SK-N-SH treated with all-trans-retinoic acid at 6 μM for 48 hours (cell line): ENCODE measurements around the gene C1orf105.

ENCODE experiments used
- ATAC-seq: fragments of 200-7000 bp; cut with Tn5 transposase; 3 replicates; pipeline ENCODE4 v1.9.1; 2020; ENCODE audit warnings: mild to moderate bottlenecking, moderate library complexity
- ARNTL ChIP-seq: fragments of 450-650 bp; formaldehyde crosslinking; IDR thresholded peaks from 2 replicates; pipeline ENCODE4 v1.5.0; 2020; ENCODE audit warnings: low read depth, mild to moderate bottlenecking, moderate library complexity, borderline replicate concordance
- BACH2 ChIP-seq: fragments of 250-450 bp; sonication (Bioruptor Pico); IDR thresholded peaks from 2 replicates; pipeline ENCODE4 v1.9.0; 2021; ENCODE audit warnings: mild to moderate bottlenecking, borderline replicate concordance
- CSDC2 ChIP-seq: fragments of 250-450 bp; sonication (Bioruptor Pico); IDR thresholded peaks from 2 replicates; pipeline ENCODE4 v1.5.0; 2020; ENCODE audit warnings: mild to moderate bottlenecking, moderate library complexity
- CSRNP3 ChIP-seq: fragments of 250-450 bp; sonication (Bioruptor Pico); IDR thresholded peaks from 2 replicates; pipeline ENCODE4 v1.5.1; 2021; ENCODE audit warnings: mild to moderate bottlenecking, moderate library complexity
- ESRRG ChIP-seq: fragments of 250-450 bp; sonication (Bioruptor Pico); IDR thresholded peaks from 2 replicates; pipeline ENCODE4 v1.6.1; 2021; ENCODE audit warnings: mild to moderate bottlenecking
- GLIS3 ChIP-seq: fragments of 250-450 bp; sonication (Bioruptor Pico); IDR thresholded peaks from 2 replicates; pipeline ENCODE4 v1.5.0; 2020; ENCODE audit warnings: mild to moderate bottlenecking, moderate library complexity
- ISL1 ChIP-seq: fragments of 250-450 bp; sonication (Bioruptor Pico); IDR thresholded peaks from 2 replicates; pipeline ENCODE4 v2.1.2; 2022; ENCODE audit warnings: mild to moderate bottlenecking, moderate library complexity
- OSR1 ChIP-seq: fragments of 250-450 bp; sonication (Bioruptor Pico); IDR thresholded peaks from 2 replicates; pipeline ENCODE4 v1.8.0; 2022; ENCODE audit warnings: moderate library complexity, mild to moderate bottlenecking, inconsistent platforms
- PATZ1 ChIP-seq: fragments of 250-450 bp; sonication (Bioruptor Pico); IDR thresholded peaks from 2 replicates; pipeline ENCODE4 v1.8.0; 2020; ENCODE audit warnings: mild to moderate bottlenecking, moderate library complexity, borderline replicate concordance
- POU6F1 ChIP-seq: fragments of 250-450 bp; sonication (Bioruptor Pico); IDR thresholded peaks from 2 replicates; pipeline ENCODE4 v1.8.0; 2021; ENCODE audit warnings: low read depth, mild to moderate bottlenecking, moderate library complexity, borderline replicate concordance
- PPARA ChIP-seq: fragments of 250-450 bp; sonication (Bioruptor Pico); IDR thresholded peaks from 2 replicates; pipeline ENCODE4 v1.5.0; 2020; ENCODE audit warnings: mild to moderate bottlenecking, borderline replicate concordance
- RARB ChIP-seq: fragments of 250-450 bp; sonication (Bioruptor Pico); IDR thresholded peaks from 2 replicates; pipeline ENCODE4 v1.8.0; 2021; ENCODE audit warnings: mild to moderate bottlenecking, moderate library complexity
- SNAI2 ChIP-seq: fragments of 250-450 bp; sonication (Bioruptor Pico); IDR thresholded peaks from 2 replicates; pipeline ENCODE4 v1.5.0; 2020; ENCODE audit warnings: mild to moderate bottlenecking, moderate library complexity
- TCF4 ChIP-seq: fragments of 250-450 bp; sonication (Bioruptor Pico); IDR thresholded peaks from 2 replicates; pipeline ENCODE4 v1.8.0; 2021; ENCODE audit warnings: mild to moderate bottlenecking, moderate library complexity, borderline replicate concordance
- TOX ChIP-seq: fragments of 250-450 bp; sonication (Bioruptor Pico); IDR thresholded peaks from 2 replicates; pipeline ENCODE4 v1.8.0; 2021; ENCODE audit warnings: mild to moderate bottlenecking, moderate library complexity, borderline replicate concordance
- TSHZ2 ChIP-seq: fragments of 250-450 bp; sonication (Bioruptor Pico); IDR thresholded peaks from 2 replicates; pipeline ENCODE4 v1.5.0; 2020; ENCODE audit warnings: mild to moderate bottlenecking, moderate library complexity
- ZC3H10 ChIP-seq: fragments of 250-450 bp; sonication (Bioruptor Pico); IDR thresholded peaks from 2 replicates; pipeline ENCODE4 v1.5.1; 2021; ENCODE audit warnings: mild to moderate bottlenecking, moderate library complexity
- ZFP3 ChIP-seq: fragments of 250-450 bp; sonication (Bioruptor Pico); IDR thresholded peaks from 2 replicates; pipeline ENCODE4 v1.5.0; 2020; ENCODE audit warnings: mild to moderate bottlenecking, moderate library complexity
- ZFP30 ChIP-seq: fragments of 450-650 bp; formaldehyde crosslinking; IDR thresholded peaks from 2 replicates; pipeline ENCODE4 v1.5.0; 2022; ENCODE audit warnings: mild to moderate bottlenecking, moderate library complexity
- ZNF70 ChIP-seq: fragments of 450-650 bp; formaldehyde crosslinking; IDR thresholded peaks from 2 replicates; pipeline ENCODE4 v1.5.0; 2020; ENCODE audit warnings: mild to moderate bottlenecking, moderate library complexity
- ZNF8 ChIP-seq: fragments of 450-650 bp; formaldehyde crosslinking; IDR thresholded peaks from 2 replicates; pipeline ENCODE4 v1.5.0; 2020; ENCODE audit warnings: mild to moderate bottlenecking, moderate library complexity
- TF ChIP-seq, protein P1 (sequence below): fragments of 250-450 bp; sonication (Bioruptor Pico); IDR thresholded peaks from 2 replicates; pipeline ENCODE4 v1.5.1; 2020; ENCODE audit warnings: low read depth, mild to moderate bottlenecking, moderate library complexity

C1orf105 gene

GRCh38 chr1:172449585-172450523 is 29.4 kb downstream of the C1orf105 start:
- ATAC-seq = peak; percentile 99
- TF ChIP-seq SNAI2 (CRISPR knock-in tag) (no peak), GLIS3 (no peak), ESRRG (CRISPR knock-in tag) (no peak), ZNF8 (CRISPR knock-in tag) (no peak), TCF4 (no peak), OSR1 (CRISPR knock-in tag) (no peak), ZFP30 (no peak), CSDC2 (CRISPR knock-in tag) (no peak), ARNTL (CRISPR knock-in tag) (no peak), ISL1 (CRISPR knock-in tag) (no peak), RARB (CRISPR knock-in tag) (no peak), ZNF70 (CRISPR knock-in tag) (no peak), TSHZ2 (CRISPR knock-in tag) (no peak), PPARA (CRISPR knock-in tag) (no peak), POU6F1 (CRISPR knock-in tag) (no peak), BACH2 (CRISPR knock-in tag) (no peak), PATZ1 (no peak), ZFP3 (CRISPR knock-in tag) (no peak), TOX (CRISPR knock-in tag) (no peak)
- TF ChIP-seq, protein P1, sequence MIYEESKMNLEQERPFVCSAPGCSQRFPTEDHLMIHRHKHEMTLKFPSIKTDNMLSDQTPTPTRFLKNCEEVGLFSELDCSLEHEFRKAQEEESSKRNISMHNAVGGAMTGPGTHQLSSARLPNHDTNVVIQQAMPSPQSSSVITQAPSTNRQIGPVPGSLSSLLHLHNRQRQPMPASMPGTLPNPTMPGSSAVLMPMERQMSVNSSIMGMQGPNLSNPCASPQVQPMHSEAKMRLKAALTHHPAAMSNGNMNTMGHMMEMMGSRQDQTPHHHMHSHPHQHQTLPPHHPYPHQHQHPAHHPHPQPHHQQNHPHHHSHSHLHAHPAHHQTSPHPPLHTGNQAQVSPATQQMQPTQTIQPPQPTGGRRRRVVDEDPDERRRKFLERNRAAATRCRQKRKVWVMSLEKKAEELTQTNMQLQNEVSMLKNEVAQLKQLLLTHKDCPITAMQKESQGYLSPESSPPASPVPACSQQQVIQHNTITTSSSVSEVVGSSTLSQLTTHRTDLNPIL (CRISPR knock-in tag) = no peak

- no peak for ATAC-seq
- TF ChIP-seq ZFP30 (no peak), ZFP3 (CRISPR knock-in tag) (no peak), OSR1 (CRISPR knock-in tag) (no peak), POU6F1 (CRISPR knock-in tag) (no peak), ESRRG (CRISPR knock-in tag) (no peak), ZC3H10 (CRISPR knock-in tag) (no peak), ARNTL (CRISPR knock-in tag) (no peak), CSRNP3 (CRISPR knock-in tag) (no peak), TOX (CRISPR knock-in tag) (no peak)
Observed at GRCh38 chr1:172450524-172450885, 30.0 kb downstream of the C1orf105 start.
